Measurements from ENCODE around the gene MCUB. TPM values are rescaled to one million over a fixed set of nuclear protein-coding genes. Genes with fewer than 3 reads are reported as not detected.

MCUB gene
- polyA plus RNA-seq, 1 donor from 2014 or later: 3.9 TPM

DNA sequence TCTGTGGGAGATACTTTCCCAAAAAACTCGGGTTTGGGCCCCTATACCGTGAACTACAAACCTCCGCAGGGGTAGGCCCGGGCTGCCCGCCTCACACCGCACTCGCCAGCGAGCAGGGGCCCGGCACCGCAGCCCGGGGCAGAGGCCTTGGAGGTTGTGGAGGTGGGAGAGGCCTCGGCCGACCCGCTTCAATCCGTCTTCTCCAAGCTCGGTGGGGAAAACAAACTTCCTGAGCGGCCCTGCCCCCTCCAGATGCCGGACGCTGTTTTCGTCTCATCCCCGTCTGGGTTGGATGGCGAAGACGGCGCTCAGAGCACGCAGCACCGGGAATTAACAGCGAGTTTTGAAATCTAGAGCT lies 442 bp upstream of the MCUB start:
- Histone ChIP-seq H3K9me2 (ENCODE audit: insufficient read depth, low read length) (no peaks in the 10 kb centered on the region), H2AFZ (ENCODE audit: low read depth, low read length) (no peak overlapping the region), H3F3A (ENCODE audit: insufficient read depth, low read length, poor library complexity, severe bottlenecking) (no peaks in the 10 kb centered on the region), H3K9ac (ENCODE audit: low read length) (peak overlapping the region; percentile 47), H3K4me3 (ENCODE audit: low read length) (peak overlapping the region; percentile 84), H3K79me2 (replicated peaks; ENCODE audit: insufficient read depth, low read length) (no peaks in the 10 kb centered on the region), H4K20me1 (ENCODE audit: insufficient read depth) (no peaks in the 10 kb centered on the region), H3K27me3 (ENCODE audit: insufficient read depth, low read depth, low read length) (peaks cover 8% of the 10 kb centered on the region), H3K9me3 (ENCODE audit: low read length) (no peaks in the 10 kb centered on the region), H3K4me2 (ENCODE audit: low read length) (peak overlapping the region; percentile 51), H3K27ac (ENCODE audit: low read length) (no peak overlapping the region), H3K36me3 (ENCODE audit: insufficient read depth, low read length) (no peaks in the 10 kb centered on the region)
- TF ChIP-seq, protein P1, sequence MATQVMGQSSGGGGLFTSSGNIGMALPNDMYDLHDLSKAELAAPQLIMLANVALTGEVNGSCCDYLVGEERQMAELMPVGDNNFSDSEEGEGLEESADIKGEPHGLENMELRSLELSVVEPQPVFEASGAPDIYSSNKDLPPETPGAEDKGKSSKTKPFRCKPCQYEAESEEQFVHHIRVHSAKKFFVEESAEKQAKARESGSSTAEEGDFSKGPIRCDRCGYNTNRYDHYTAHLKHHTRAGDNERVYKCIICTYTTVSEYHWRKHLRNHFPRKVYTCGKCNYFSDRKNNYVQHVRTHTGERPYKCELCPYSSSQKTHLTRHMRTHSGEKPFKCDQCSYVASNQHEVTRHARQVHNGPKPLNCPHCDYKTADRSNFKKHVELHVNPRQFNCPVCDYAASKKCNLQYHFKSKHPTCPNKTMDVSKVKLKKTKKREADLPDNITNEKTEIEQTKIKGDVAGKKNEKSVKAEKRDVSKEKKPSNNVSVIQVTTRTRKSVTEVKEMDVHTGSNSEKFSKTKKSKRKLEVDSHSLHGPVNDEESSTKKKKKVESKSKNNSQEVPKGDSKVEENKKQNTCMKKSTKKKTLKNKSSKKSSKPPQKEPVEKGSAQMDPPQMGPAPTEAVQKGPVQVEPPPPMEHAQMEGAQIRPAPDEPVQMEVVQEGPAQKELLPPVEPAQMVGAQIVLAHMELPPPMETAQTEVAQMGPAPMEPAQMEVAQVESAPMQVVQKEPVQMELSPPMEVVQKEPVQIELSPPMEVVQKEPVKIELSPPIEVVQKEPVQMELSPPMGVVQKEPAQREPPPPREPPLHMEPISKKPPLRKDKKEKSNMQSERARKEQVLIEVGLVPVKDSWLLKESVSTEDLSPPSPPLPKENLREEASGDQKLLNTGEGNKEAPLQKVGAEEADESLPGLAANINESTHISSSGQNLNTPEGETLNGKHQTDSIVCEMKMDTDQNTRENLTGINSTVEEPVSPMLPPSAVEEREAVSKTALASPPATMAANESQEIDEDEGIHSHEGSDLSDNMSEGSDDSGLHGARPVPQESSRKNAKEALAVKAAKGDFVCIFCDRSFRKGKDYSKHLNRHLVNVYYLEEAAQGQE (IDR thresholded peaks at IDR 0.05; ENCODE audit: borderline replicate concordance): no peak
- TF ChIP-seq SMC3 (conservative IDR thresholded peaks at IDR 0.05; ENCODE audit: poor library complexity) (no peak), POLR2AphosphoS5 (IDR thresholded peaks at IDR 0.05) (no peak)

- Histone ChIP-seq H3F3A (ENCODE audit: insufficient read depth, low read length, poor library complexity, severe bottlenecking) (no peaks in the 10 kb centered on the region), H3K27me3 (ENCODE audit: insufficient read depth, low read depth, low read length) (peaks cover 8% of the 10 kb centered on the region), H2AFZ (ENCODE audit: low read depth, low read length) (no peak overlapping the region), H3K27ac (ENCODE audit: low read length) (no peak overlapping the region), H3K9me2 (ENCODE audit: insufficient read depth, low read length) (no peaks in the 10 kb centered on the region), H4K20me1 (ENCODE audit: insufficient read depth) (no peaks in the 10 kb centered on the region), H3K79me2 (replicated peaks; ENCODE audit: insufficient read depth, low read length) (no peaks in the 10 kb centered on the region), H3K4me3 (ENCODE audit: low read length) (peak overlapping the region; percentile 84), H3K36me3 (ENCODE audit: insufficient read depth, low read length) (no peaks in the 10 kb centered on the region), H3K9me3 (ENCODE audit: low read length) (no peaks in the 10 kb centered on the region), H3K9ac (ENCODE audit: low read length) (peak overlapping the region; percentile 47), H3K4me2 (ENCODE audit: low read length) (peak overlapping the region; percentile 57)
- TF ChIP-seq SMC3 (conservative IDR thresholded peaks at IDR 0.05; ENCODE audit: poor library complexity) (no peak), CTCF (IDR thresholded peaks at IDR 0.05; ENCODE audit: poor library complexity, severe bottlenecking) (no peak), MXI1 (conservative IDR thresholded peaks at IDR 0.05; ENCODE audit: poor library complexity, severe bottlenecking) (no peak), POLR2AphosphoS5 (IDR thresholded peaks at IDR 0.05) (no peak), EZH2 (IDR thresholded peaks at IDR 0.05; ENCODE audit: borderline replicate concordance, insufficient read depth, low read length, poor library complexity, severe bottlenecking) (no peak), EP300 (conservative IDR thresholded peaks at IDR 0.05; ENCODE audit: poor library complexity, severe bottlenecking) (no peak), TAF1 (IDR thresholded peaks at IDR 0.05; ENCODE audit: low read depth) (no peak), RAD21 (conservative IDR thresholded peaks at IDR 0.05) (no peak)
- TF ChIP-seq, protein P1 (IDR thresholded peaks at IDR 0.05; ENCODE audit: borderline replicate concordance): no peak
These were observed 828 bp downstream of the MCUB start for GRCh38 chr4:109560687-109561461.

Measured in neural cell (in vitro differentiated cells).